SKM-1 (cell line): ENCODE data around the gene RMDN3.

ENCODE experiments used
- DNase-seq: peaks from one replicate; lab custom pipeline; 2025; ENCODE audit not compliant: unreplicated experiment; lab: John Stamatoyannopoulos, UW

Gene RMDN3, protein sequence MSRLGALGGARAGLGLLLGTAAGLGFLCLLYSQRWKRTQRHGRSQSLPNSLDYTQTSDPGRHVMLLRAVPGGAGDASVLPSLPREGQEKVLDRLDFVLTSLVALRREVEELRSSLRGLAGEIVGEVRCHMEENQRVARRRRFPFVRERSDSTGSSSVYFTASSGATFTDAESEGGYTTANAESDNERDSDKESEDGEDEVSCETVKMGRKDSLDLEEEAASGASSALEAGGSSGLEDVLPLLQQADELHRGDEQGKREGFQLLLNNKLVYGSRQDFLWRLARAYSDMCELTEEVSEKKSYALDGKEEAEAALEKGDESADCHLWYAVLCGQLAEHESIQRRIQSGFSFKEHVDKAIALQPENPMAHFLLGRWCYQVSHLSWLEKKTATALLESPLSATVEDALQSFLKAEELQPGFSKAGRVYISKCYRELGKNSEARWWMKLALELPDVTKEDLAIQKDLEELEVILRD

DNA sequence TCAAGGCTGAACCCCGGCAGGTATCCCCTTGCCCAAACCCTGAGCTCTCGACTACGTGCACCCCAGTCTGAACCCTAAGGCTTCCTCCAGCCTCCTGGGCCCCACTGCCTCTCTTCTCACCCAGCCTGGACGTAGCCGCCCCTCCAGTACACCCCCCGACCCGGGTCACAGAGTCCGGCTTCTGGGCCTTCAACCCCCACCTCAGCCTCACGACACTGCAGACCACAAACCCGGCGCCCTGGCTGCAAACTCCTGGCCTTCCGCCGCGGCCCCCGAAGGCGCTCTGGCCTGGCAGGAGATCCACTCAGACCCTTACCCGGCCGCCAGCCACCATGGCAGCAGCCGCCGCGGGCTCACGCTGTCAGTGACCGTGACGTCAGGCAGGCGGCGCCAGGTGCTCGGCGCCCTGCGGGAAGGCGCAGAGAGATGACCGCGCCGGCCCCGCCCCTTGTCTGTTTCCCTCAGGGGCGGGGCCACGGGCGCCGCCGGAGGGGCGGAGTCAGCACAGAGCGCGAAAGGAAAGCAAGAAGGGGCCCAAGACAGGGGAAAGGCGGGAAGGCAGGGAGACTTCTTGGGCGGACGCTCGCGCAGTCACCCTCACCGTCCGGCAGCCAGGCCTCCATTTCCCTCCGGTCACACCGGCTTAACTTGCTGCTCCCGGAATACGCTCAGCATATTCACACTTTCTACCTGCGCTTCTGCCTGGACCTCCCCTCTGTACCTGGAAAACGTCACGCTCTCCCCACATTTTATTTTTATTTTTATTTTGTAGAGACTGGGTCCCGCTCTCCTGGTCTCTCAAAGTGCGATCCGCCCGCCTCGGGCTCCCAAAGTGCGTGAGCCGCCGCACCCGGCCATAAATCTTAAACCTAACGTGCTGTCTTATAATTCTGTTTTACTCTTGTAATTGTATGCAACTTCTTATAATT, at the start of gene RMDN3:
Gene RMDN3 (minus strand): TSS at position 372 of the 929 bp plus-strand sequence. CDS start 471 bp downstream, outside the sequence.
- peak; percentile 90 for DNase-seq

DNA sequence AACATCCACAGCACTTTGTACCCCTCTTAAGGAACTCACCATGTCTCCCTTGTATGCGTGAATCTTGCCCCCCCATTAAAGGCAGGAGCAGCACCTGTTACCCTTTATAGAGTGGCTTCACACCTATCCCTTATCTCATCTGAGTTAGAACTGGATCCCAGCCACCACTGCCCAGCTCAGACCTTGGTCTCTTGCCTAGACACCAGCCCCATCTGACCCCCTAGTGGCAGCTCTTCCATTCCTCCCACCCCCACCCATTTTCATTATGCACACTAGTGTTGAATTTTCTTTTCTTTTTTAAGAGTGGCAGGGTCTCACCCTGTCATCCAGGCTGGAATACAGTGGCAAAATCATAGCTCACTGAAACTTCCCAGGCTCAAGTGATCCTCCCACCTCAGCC, 48.6 kb upstream of the RMDN3 start:
- DNase-seq: no peak

DNA sequence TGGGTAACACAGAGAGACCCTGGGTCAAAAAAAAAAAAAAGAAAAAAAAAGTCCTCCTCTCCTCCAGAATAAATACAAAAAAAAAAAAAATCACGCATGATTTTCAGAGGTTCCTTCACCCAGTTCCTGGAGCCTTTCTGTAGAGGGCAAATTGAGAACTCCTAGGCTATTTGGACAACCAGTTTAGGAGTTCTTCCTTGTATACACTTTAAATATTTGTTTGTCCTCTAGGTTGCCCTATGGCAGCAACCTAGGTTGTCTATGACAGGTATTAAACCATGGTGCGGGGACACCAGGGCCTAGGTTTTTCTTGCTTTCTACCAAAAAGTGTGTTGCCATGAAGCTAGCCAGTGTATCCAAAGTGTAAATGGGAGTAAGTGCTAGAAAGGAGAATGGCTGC, 48.0 kb upstream of the RMDN3 start:
- no peak for DNase-seq

DNA sequence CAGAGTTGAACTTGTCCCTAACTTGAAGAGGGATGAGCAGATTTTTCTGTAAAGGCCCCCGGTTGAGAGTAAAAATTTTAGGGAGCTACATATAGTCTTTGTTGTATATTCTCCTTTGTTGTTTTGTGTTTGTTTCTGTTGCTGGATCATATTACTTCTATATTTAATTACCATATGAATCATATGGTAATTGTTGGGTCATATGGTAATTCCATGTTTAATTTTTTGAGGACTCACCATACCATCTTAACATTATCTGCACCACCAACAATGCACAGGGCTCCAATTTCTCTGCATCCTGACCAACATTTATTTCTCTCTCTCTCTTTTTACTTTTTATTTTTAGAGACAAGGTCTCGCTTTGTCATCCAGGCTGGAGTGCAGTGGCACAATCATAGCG, 44.5 kb upstream of the RMDN3 start:
- DNase-seq: no peak

DNA sequence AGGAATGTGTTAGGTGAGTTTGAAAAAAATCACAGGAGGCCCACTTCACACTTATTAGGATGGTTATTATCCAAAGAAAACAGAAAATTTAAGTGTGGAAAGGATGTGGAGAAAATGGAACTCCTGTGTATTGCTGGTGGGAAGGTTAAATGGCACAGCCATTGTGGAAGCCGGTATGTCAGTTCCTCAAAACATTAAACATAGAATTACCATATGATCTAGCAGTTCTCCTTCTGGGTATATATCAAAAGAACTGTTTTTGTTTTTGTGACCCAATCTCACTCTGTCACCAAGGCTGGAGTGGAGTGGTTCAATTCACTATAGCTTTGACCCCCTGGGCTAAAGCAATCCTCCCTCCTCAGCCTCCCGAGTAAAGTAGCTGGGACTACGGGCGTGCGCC, 41.5 kb upstream of the RMDN3 start:
- DNase-seq: no peak

DNA sequence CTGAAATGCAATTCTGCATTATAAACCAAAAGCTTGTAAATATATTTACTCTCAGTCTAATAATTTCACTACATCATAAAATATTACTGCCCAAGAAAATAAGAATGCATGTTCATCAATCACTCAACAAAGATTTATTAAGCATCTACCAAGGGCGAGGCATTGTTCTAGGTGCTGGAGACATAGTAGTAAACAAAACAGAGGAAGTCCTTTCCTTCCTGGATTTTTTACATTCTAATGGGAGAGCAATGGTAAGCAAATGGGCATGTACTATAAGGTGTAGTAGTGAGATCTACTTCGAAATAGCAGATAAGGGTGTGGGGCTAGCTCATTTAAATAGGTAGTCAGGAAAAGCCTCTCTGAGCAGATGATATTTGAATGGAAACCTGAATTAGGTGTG, 41.0 kb upstream of the RMDN3 start:
- no peak for DNase-seq

DNA sequence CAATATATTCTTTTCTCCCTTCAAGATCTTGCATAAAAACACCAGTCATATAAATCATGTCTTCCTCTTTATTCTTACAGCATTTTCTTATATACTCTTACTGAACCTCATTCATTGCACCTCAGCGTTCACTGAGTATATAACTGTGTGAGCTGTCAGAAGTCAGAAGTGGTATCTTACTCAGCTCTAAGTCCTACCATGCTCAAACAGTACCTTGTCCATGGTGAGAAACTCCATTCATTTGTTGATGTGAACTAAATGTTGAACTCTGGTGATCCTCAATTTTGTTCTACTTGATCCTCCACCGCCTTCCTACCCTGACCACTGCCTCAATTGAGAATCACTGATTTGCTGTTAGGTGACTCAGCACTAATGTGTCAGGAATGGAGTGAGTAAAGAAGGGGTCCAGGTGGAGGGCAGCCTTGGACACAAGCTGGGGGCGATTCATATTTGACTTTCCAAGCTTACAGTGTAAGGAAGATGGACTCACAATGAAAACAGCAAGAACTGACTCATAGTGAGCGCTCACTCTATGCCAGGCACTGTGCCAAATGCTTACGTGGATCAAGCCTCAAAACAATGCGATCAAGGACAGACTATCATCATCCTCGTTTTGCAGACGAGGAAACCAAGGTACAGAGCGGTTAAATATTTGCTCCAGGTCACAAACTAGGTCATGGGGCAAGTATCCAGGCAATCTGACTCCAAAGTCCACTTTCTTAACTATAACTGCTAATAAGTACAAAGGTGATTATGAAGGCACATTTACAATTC, 38.3 kb upstream of the RMDN3 start:
- no peak for DNase-seq

DNA sequence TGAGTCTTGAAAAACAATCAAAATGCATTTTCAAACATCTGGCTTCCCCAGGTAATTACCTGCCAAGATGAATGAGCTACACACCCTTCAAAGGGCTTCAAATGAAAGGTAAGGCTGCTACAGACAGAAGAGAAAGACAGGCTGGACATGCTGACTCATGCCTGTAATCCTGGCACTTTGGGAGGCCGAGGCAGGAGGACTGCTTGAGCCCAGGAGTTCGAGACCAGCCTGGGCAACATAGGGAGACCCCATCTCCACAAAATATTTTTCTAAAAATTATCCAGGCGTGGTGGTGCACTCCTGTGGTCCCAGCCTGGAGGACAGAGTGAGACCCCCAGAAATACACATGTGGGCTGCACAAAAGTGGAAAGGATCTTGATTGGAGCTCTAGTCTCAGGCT, 37.3 kb upstream of the RMDN3 start:
- no peak for DNase-seq

DNA sequence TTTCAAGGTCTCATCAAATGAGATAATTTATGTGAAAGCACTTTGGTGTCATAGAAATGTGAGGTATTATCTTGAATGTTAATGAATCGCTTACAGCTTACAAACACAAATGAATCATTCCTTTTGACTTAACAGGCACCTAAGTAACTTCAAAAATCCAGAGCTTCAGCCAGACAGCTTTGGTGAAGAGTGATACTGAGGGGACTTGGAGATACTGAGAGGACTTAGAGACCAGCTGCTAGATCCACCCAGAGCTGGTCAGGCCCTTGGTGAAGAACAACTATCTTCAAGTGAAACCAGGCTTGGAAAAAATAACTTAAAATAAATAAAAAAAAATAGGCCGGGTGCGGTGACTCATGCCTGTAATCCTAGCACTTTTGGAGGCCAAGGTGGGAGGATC, 35.7 kb upstream of the RMDN3 start:
- no peak for DNase-seq

DNA sequence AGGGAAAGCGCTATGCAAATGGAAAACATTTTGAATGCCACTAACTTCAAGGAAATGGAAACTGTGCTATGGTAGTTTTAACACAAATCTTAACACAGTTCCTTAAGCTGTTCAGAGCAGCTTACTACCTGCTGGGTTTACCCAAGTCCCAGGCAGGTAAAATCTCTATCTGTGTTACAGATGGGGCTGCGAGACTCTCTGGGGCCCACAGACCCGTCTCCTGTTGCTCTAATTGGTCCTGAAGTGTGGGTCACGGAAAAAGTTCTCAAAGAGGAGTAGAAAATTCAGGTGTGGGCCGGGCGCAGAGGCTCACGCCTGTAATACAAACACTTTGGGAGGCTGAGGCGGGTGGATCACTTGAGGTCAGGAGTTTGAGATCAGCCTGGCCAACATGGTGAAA, 34.9 kb upstream of the RMDN3 start:
- no peak for DNase-seq

DNA sequence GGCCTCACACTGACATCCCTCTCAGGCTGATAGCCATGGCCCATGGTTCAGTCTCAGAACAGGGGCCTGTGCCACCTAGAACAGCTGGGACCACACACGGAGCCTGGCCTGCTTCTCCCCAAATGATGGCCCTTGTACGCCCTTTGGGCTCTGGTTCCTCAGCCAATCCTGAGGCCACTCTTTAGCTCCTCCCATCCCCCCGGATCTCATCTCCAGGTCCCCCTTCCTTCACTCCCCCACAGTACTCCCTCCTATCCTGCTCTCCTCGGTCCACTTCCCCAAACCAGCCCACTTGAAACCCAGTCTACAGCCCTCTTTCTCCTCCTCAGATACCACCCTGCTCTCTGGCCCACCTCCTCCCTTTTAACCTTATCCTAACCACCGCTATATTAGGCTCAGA, 34.1 kb upstream of the RMDN3 start:
- DNase-seq: no peak

DNA sequence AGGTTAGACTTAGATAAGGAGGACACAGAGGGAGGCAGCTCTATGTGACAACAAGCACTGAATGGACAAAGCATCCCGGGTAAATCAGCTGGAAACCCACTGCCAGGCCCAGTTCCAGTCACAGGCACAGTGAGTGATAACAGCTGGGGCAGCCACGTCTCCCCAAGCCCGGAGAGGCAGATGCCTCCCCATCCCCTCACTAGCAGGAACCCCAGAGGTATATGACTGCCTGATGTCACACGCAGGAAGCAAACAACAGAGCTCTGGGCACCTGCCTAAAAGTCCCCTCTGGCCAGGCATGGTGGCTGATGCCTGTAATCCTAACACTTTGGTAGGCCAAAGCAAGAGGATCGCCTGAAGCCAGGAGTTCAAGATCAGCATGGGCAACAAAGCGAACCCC, 32.9 kb upstream of the RMDN3 start:
- DNase-seq: no peak

DNA sequence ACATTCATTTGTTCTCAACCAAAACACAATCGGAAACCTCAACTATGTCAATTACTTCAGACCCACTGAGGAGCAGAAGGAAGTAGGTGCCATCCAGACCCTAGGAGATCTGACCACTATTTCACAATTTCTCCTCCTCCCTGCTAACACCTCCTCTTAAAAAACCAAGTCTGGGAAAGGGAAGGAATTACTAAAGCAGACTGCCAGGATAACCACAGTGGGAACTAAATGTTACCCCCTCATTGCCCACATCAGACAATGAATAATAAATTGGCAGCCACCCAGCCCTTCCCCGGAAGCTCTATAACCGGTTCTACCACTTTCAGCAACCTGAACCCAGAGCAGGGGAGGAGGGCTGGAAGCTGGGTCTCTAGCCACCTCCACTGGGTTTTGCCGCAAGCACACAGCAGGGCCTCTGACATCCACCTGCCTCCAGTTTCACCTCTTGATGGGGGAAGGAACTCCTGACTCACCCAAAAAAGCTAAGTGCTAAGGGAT, 32.3 kb upstream of the RMDN3 start:
- DNase-seq: peak; percentile 50

DNA sequence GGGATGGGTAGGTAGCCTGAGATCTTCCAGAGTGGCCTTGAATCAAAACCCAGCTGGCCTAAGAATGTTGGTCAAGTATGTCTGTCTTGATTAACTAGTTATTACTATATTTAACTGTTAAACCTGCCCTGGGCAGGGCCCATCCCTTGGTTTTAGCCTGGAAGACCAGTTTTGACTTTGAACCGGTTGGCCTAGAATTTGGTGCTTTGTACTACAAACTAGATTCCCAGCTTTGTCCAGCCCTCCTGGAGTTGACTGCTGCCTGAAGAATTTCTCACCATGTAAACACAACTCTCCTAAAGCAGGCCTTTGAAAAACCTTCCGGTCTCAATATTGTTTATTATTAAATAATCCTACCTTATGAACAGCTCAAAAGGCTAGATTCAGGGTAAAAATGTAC, 30.8 kb upstream of the RMDN3 start:
- no peak for DNase-seq

DNA sequence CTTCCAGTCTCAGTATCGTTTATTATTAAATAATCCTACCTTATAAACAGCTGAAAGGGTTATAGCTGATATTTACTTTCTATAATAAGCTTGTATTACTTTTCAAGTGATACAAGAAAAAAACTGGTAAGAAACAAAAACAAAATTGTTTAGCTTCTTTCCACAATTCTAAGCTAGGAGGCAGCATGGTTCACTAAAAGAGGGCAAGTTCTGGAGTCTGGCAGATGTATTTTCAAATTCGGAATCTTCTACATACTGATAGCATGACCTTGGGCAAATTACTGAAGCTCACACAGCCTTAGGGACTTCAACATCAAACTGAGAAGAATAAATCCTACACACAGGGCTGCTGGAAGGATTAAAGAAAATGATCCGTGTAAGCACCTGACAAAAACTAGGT, 30.1 kb upstream of the RMDN3 start:
- DNase-seq: no peak

DNA sequence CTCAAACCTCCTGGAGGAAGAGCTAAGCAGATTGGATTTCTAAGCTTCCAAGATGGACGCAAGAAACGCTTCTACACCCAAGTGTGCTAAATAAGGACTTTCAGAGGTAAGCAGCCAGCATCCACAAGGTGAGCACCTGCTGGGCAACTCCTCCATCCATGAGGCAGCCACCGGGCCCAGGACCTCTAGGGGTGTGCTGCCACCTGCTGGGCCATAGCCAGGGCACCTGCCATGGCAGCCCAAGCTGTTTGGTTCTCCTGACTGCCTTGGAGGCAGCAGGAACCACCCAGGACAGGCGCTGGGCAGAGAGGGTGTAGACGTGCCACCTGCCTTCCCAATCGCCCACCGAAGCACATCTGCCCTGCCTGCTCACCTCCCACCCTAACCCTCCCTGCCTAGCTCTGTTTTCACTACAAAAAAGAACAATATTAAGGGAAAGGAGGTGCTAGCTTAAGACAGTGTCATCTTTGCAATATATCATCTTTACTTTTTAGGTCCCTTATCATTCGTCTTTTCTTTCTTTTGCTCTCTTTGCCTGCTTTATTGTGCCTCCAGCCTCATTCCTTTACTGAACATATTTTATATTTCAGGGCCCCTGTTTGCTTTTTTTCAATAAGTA, 27.7 kb upstream of the RMDN3 start:
- peak; percentile 16 for DNase-seq

DNA sequence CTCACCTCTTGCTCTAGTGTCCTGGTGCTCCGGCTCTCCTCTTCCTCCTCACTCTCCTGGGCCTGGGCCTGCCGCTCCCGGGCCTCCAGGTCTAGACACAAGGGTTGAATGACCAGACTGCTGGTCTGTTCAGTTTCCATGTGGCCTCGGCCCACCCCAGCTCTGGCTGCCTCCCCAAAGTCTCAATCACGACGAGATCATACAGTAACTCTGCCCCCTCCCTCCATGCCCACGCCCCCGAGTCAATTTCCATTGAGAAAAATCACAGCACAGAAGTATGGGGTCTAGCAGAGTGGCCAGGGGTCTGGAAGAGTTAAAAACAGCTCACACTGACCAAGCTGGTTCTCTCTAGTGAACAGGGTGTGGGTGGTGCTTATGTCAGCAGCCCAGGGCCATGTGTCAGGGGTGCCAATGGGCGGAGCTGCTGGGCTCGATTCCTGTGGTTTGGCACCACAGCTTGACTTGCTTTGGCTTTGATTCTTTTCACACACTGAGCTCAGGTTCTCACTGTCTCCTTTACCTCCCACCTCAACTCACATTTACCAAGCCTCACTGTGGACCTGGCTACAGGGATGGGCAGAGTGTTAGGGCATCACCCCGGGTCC, 21.6 kb upstream of the RMDN3 start:
- no peak for DNase-seq

DNA sequence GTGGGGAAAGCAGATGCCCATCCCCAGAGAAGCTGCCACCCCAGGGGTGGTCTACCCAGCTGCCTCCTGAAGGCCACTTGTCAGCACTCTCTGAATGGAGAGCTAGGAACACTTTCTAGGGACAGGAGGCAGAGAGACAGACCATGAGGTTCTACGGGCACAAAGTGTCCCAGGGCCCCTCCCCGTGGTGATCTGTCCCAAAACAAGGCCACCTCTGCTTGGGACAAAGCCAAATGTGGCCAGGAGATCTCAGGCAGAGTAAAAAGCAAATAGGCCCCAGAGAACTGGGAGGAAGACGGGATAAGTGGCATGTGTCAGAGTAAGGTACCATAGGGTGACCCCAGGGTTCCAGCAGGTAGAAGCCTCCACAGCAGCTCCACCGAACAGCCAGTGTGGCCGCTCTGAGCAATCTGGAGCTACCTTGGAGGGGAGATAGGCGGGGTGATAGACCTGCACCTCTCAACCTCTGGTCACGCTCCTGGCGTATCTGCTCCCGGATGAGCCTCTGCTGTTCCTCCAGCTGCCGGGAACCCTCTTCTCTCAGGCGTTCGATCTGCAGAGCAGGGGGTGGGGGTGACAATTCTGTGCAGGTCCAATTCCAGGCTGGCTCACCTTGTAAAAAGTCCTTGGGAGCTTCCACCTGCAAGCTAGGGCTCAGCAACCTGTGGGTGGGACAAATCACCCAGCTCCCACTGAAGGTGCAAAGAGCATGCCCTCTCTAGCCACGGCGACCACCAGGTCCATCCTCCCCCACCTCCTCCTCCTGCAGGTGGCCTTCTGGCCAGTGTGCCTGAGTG, 20.9 kb upstream of the RMDN3 start:
- DNase-seq: no peak

DNA sequence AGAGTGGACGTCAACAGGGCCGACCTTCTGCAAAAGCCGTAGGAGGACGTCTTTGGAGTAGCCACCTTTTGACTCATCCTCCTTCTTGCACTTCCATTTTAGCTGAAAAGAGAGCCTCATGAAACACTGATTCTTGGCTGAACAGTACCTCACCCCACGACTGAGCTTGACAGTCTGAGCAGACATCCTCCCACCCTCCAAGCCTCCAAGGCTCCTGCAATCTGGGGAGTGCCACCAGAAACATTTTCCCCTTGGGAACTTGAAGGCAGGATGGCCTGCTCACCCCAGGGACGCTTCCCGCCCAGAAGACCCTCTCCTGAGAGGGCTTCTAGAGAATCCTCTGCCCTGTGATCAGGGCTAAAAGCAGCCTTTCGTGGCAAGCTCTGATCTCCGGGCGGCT, 20.0 kb upstream of the RMDN3 start:
- DNase-seq: no peak
